Measurements from ENCODE around the gene USP49.

DNA sequence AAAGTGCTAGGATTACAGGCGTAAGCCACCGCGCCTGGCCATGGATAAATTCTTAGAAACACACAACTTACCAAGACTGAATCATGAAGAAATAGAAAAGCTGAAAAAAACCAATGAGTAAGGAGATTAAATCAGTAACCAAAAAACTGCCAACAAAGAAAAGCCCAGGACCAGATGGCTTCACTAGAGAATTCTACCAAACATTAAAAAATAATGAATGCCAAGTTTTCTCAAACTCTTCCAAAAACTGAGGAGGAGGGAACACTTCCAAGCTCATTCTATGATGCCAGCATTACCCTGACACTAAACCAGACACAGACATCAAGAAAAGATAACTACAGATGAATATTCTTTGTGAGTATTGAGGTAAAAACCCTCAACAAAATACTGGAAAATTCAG, 44.3 kb downstream of the USP49 start:
- TF ChIP-seq, protein P1, sequence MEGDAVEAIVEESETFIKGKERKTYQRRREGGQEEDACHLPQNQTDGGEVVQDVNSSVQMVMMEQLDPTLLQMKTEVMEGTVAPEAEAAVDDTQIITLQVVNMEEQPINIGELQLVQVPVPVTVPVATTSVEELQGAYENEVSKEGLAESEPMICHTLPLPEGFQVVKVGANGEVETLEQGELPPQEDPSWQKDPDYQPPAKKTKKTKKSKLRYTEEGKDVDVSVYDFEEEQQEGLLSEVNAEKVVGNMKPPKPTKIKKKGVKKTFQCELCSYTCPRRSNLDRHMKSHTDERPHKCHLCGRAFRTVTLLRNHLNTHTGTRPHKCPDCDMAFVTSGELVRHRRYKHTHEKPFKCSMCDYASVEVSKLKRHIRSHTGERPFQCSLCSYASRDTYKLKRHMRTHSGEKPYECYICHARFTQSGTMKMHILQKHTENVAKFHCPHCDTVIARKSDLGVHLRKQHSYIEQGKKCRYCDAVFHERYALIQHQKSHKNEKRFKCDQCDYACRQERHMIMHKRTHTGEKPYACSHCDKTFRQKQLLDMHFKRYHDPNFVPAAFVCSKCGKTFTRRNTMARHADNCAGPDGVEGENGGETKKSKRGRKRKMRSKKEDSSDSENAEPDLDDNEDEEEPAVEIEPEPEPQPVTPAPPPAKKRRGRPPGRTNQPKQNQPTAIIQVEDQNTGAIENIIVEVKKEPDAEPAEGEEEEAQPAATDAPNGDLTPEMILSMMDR (conservative IDR thresholded peaks at IDR 0.05; ENCODE audit: low read length) = no peak
- TF ChIP-seq EZH2phosphoT487 (IDR thresholded peaks at IDR 0.05; ENCODE audit: borderline replicate concordance) = no peak

Data from Loucy (cell line).